KOPT-K1 (cell line): ENCODE results near the gene AIDA.
A peak's percentile ranks its signal among the peaks of the same experiment; 100 is the strongest.

Source experiments
- H3K27ac ChIP-seq: fragments of 200-600 bp; sonication (generic); 2 replicates; pipeline ENCODE4 v1.5.1; 2016; ENCODE audit warnings: antibody characterized with exemption, mild to moderate bottlenecking, low read depth, low read length; ENCODE audit not compliant: poor library complexity, severe bottlenecking
- H3K36me3 ChIP-seq: fragments of 200-600 bp; sonication (generic); 2 replicates; pipeline ENCODE4 v1.5.1; 2017; ENCODE audit warnings: antibody characterized with exemption, mild to moderate bottlenecking, low read length, moderate library complexity; ENCODE audit not compliant: insufficient read depth
- H3K9me3 ChIP-seq: fragments of 200-600 bp; sonication (generic); 2 replicates; pipeline ENCODE4 v1.5.1; 2017; ENCODE audit warnings: antibody characterized with exemption, low read length, mild to moderate bottlenecking; ENCODE audit not compliant: insufficient read depth, poor library complexity, severe bottlenecking

The AIDA gene

DNA sequence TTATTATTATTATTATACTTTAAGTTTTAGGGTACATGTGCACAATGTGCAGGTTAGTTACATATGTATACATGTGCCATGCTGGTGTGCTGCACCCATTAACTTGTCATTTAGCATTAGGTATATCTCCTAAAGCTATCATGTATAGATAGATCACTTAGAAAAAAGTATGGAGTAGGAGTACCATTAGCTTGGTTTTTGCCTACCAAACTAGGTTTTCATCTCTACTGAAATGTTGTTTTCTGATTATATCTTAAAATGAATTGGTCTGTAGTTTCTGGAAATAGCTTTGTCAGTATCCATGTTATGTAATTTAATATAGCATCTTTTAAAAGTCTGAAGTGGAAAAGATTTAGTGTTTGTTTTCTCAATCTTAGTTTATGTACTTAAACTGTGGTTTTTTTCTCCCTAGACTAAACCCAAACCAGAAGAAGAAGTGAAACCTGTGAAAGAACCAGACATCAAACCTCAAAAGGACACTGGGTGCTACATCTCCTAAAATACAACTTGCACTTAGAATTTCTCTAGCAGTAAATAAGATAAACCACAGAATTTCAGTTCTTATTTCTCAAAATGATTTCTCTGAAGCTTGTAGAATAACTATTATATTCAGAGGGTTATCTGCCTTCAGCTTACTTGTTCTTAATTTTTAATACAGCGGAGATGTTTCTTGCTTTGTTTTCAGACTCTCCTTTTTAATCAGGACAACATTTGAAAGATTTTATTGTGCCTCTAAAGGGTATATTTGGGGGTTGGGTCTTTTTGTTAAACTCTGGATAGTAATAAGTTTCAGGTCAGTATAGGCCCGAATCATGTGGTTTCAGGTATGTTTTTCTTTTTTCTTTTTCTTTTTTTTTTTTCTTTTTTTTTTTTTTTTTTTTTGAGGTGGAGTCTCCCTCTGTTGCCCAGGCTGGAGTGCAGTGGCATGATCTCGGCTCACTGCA is 20.2 kb upstream of the AIDA start:
- H3K9me3 ChIP-seq: no peaks in the 10 kb centered on the region
- H3K27ac ChIP-seq: no peak overlapping the region
- H3K36me3 ChIP-seq: peaks cover 86% of the 10 kb centered on the region

DNA sequence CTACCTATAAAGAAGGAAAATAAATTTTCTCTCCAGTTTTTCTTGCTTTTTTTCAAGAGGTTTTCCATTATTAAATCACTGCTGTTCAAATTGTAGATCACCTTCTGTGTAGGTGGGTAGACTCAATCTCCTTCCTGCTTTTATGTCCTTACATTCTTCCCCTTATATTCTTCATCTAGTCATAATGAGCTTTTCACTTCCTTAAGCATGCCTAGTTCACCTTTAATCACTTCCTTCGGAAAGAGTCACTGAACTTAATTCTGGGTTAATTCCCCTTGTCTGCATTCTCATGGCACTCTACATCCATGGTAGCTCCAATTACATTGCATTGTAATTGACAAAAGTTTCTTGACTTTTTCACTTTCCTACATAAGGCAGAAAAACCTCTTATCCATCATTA is 18.6 kb upstream of the AIDA start:
- Histone ChIP-seq H3K27ac (no peak overlapping the region), H3K36me3 (peaks cover 96% of the 10 kb centered on the region), H3K9me3 (no peaks in the 10 kb centered on the region)

DNA sequence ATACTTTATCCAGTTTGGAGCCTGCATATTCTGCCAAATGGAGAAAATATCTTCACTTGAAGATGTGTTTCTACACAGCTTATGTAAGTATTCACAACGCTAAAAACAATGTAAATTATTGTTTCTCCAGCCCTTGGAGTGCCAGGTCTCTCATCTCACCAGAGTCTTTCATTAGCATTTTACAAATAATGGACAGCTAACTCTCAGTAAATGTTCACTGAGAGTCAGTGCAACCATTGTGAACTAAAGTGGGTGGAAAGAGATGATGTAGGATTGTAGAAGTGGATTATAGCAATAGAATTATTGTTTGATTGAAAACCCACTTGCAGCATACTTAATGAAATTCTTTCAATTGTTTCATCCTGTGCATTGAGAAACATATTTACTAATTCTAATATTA is 16.5 kb upstream of the AIDA start:
- Histone ChIP-seq H3K36me3 (peaks cover 97% of the 10 kb centered on the region), H3K27ac (no peak overlapping the region), H3K9me3 (no peaks in the 10 kb centered on the region)

DNA sequence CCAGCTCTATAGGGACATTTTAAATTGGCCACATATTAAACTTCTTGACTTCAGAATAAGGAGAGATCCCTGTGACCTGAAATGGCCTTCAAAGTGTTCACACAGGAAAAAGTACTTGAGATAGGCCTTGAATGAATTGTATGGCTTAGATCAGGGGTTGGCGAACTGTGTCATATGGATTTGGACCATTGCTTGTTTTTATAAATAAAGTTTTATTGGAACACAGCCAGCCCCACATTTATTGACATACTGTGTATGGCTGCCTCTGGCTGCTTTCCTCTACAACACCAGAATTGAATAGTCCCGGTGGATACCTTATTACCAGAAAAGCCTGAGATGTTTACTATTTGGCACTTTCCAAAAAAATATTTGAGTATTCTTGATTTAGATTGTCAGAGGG is 4.1 kb upstream of the AIDA start:
- no peak overlapping the region for H3K27ac ChIP-seq
- peaks cover 52% of the 10 kb centered on the region for H3K36me3 ChIP-seq
- no peaks in the 10 kb centered on the region for H3K9me3 ChIP-seq

DNA sequence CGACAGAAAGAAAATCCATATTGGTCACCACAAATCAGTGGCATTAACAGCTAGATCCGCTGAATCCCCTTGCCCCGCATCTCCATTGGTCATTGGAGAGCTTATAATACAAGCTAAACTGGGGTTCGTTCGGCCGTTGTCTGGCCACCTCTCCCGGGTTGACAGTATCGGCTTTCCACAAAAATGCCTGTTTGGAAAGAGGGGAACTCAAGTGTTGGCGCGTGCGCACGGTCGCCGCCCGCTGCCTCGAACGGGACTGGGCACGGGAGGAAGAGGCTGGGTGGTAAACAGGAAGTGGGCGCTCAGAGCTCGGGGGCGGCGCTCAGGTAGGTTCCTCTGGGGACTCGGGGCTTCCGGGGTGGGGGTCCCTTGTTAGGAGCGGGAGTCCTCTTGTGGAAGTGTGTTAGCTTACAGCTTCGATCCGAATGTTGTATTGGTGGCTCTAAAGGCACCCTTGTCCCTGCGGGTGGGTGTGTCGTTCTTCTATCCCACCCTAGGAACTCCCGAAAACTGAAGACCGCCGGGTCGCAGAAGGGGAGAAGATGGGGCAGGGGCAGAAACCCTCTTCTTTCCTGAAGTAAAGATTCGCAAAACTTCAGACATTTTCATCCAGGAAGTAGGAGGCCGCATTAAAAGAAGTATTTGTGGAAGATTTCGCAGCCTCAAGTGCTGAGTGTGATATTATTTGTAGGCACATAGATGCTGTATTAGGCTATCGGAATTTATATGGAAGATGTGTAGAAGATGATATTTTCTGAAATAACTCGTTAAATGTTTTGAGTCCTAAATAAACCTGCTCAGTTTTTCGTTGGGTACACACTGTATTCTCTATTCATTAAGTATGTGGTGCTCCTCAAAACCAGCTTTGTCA is 1.0 kb upstream of the AIDA start:
- peak overlapping the region; percentile 97 for H3K27ac ChIP-seq
- peaks cover 23% of the 10 kb centered on the region for H3K36me3 ChIP-seq
- H3K9me3 ChIP-seq: no peaks in the 10 kb centered on the region

DNA sequence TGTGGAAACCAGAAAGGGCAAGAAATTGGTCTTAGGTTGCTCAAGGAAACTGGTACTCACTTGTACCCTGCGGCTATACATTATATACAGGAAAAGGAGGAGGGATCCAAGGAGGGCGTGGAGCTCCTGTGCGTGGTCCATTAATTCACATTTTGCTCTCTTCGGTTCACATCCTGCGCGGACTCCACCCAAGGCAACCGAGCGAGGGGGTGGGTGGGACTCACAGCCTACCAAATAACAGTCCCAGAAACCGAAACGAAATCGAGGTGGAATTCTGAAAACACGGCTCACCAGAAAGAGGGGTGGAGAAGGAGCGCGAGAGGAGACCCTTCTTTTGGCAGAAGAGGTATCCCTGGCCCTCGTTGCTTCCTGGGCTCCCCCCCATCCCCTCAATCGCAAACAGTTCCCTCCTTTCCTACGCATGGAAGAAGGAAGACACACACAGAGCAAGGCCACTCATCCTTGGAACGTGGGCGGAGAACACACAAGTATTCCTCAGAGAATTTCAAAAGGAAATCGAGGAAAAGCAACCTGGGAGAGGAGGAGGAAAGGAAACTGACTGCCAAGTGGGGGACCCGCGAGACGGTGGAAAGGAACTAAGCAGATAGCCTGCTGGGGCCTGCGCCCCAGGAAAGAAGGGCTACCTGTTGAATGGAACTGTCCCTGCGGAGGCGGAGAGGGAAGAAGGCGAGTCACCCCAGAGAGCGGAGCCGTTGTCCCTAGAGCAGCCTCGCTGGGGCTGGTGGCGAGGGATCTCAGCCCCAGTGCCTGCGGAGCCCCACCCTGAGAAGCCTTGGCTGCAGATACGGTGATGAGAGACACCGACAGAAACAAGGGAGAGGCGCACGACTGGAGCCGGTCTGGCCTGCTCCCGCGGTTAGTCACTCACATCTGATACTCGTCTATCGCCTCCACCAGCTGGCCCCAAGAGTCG is 705 bp downstream of the AIDA start:
- no peaks in the 10 kb centered on the region for H3K9me3 ChIP-seq
- H3K36me3 ChIP-seq: peaks cover 14% of the 10 kb centered on the region
- peak overlapping the region; percentile 97 for H3K27ac ChIP-seq

DNA sequence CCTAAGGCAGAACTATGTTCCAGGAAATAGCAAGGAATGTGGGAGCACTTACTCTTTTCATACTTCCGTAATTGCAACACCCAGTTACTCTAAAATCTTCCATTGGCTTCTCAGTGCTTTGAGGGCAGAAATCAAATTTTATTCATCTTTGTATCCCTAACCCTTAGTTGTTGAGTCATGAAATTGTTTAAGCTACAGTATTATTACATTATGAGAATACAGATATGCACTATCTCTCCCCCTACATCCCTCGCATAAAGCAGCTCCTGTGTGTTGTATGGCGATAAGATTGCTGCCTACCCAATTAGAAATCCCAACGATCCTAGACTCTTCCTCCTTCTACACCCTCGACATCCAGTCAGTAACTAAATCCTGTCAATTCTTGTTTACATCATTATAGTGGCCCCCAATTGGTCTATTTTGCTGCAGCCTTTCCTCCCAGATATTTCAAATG is 2.6 kb downstream of the AIDA start:
- peaks cover 5% of the 10 kb centered on the region for H3K9me3 ChIP-seq
- H3K27ac ChIP-seq: no peak overlapping the region
- H3K36me3 ChIP-seq: 0 out of 2 replicates have a peak, but pooled peaks cover 7% of the 10 kb centered on the region

DNA sequence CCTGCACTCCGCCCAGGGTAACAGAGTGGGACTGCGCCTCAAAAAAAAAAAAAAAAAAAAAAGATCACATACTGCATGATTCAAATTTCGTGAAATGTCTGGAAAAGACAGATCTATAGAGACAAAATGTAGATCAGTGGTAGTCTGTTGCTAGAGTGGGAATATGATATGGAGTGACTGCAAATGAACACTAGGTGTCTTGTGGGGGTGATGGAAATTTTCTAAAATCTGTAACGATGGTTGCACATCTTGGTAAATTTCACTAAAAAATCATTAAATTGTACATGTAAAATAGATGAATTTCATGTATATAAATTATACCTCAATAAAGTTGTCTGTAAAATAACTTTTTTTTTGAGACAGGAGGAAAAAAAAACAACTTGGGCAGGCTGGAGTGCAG is 5.5 kb downstream of the AIDA start:
- Histone ChIP-seq H3K9me3 (peaks cover 9% of the 10 kb centered on the region), H3K27ac (no peak overlapping the region), H3K36me3 (peaks cover 20% of the 10 kb centered on the region)

DNA sequence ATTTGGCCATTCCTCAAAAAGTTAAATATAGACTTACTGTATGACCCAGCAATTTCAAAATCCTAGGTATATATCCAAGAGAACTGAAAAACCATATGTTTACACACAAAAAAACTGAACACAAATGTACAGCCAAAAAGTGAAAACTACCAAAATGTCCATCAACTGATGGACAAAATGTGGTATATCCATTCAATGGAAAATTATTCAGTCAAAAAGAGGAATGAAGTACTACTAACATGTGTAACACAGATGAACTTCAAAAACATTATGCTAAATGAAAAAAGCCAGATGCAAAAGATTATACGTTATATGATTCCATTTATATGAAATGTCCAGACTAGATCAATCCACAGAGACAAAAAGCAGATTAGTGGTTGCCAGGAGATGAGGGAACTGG is 8.0 kb downstream of the AIDA start:
- peaks cover 42% of the 10 kb centered on the region for H3K36me3 ChIP-seq
- peaks cover 9% of the 10 kb centered on the region for H3K9me3 ChIP-seq
- H3K27ac ChIP-seq: no peak overlapping the region

DNA sequence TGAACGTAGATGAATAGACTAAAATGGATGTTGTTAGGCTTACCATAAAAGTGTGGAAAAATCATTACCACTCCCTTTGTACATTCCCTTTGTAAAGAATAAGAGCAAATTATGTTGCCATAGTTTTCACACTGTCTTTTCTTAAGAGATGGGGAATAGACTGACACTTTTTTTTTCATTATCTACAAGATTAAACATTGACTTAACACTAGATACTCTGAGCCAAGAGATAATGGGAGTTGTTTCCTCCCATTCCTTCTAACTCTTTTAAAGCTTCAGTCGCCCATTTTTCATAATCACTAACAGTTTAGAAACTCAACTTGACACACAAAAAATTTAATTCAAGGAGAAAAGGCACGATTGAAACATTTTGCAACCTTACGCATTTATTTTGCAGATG is 10.1 kb downstream of the AIDA start:
- Histone ChIP-seq H3K27ac (no peak overlapping the region), H3K36me3 (peaks cover 38% of the 10 kb centered on the region), H3K9me3 (peaks cover 9% of the 10 kb centered on the region)

DNA sequence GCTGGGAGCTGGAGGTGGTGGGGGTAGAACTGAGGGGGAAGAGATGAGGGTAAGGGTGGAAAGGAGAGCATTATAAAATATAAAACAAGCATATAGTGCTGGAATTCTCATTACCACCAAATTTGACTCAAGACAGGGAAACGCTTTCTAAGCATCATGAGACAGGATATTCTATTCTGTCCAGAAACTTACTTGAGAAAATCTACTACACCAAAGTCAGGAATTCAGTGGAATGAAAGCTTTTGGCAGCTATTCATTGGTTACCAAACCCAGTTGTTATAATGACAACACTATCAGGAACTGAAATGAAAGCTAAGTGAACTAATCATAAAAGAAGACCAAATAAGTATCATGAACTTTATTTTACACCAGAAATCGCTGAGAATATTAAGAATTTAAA is 14.5 kb downstream of the AIDA start:
- Histone ChIP-seq H3K27ac (no peak overlapping the region), H3K9me3 (no peaks in the 10 kb centered on the region), H3K36me3 (peaks cover 37% of the 10 kb centered on the region)

DNA sequence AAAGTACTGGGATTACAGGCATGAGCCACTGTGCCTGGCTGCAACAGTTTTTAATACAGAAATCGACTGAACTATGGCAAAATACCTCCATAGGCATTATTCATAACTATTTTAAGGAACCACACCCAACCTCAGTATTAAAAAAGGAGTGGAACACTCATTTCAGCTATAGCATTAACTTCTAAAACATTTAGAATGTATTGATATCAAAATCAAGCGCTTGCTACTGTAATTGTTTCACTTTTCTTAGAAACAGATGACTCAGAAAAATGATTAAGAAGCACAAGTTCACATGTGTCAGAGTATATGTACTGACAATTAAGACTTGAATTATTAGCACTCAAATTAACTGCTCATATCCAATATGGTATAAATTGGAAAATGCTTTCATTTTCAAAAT is 15.1 kb downstream of the AIDA start:
- no peaks in the 10 kb centered on the region for H3K9me3 ChIP-seq
- H3K27ac ChIP-seq: no peak overlapping the region
- H3K36me3 ChIP-seq: peaks cover 37% of the 10 kb centered on the region

DNA sequence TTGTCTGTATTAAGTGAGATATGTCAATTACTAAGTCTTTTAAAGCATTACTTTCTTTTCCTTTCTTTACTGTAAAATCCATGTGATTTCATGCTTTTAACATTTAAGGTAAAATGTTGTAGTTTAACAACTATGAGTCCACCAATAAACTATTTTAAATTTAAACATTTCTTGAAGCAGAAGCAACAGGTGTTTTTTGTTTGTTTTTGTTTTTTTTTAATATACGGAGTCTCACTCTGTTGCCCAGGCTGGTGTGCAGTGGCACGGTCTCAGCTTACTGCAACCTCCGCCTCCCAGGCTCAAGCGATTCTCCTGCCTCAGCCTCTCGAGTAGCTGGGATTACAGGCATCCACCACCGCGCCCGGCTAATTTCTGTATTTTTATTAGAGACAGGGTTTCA is 15.6 kb downstream of the AIDA start:
- Histone ChIP-seq H3K36me3 (peaks cover 39% of the 10 kb centered on the region), H3K27ac (no peak overlapping the region)

DNA sequence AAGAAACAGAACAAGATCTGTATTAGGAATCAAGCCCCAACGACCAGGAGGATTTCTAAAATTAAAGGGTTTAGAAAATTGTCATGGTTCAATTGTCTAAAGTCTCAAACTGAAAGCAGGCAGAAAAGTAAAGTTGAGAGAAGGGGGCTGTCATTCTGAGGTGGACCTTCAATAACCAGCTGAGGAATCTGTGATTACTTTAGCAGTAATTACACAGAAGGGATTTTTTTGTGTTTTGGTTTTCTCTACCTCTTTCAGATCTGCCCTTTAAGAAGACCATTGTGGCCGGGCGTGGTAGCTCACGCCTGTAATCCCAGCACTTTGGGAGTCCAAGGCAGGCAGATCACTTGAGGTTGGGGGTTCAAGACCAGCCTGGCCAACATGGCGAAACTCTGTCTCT is 17.4 kb downstream of the AIDA start:
- Histone ChIP-seq H3K27ac (no peak overlapping the region), H3K9me3 (no peaks in the 10 kb centered on the region), H3K36me3 (peaks cover 29% of the 10 kb centered on the region)

More for the DNA sequence above, 15.6 kb downstream of the AIDA start:
- H3K9me3 ChIP-seq: no peaks in the 10 kb centered on the region
